HepG2 (cell line): ENCODE measurements around the gene GRM8. TPM values are rescaled to one million over a fixed set of nuclear protein-coding genes. Genes with fewer than 3 reads are reported as not detected.

Source experiments
- ATAC-seq: fragments of 200-7000 bp; cut with Tn5 transposase; 3 replicates; pipeline ENCODE4 v1.9.1; 2020; ENCODE audit warnings: mild to moderate bottlenecking, moderate library complexity
- BruUV-seq: library from RNA; stranded (reverse); fragments of 400-500 nt; replicated peaks from 2 replicates; lab custom pipeline; 2021; lab: Mats Ljungman, UMichigan
- CTCF ChIA-PET: fragments of 300-600 bp; formaldehyde crosslinking; extraction: SDS; loops from one replicate; lab custom pipeline; 2021; ENCODE audit warnings: low total read pairs, inconsistent platforms, low intra/inter-chr PET ratio; lab: Yijun Ruan, JAX
- POLR2A ChIA-PET: fragments of 350-600 bp; sonication (Branson Sonifier 250); formaldehyde crosslinking; loops from one replicate; lab custom pipeline; 2020; ENCODE audit warnings: antibody characterized with exemption, inconsistent platforms; lab: Yijun Ruan, JAX
- DNase-seq: peaks from one replicate; pipeline ENCODE4 v3.0.0-alpha.2; 2015; ENCODE audit warnings: low spot score
- FAIRE-seq: peaks from 3 replicates; lab custom pipeline; 2011; peaks lifted over from hg19 to GRCh38; lab: Jason Lieb, UNC
- H2AFZ ChIP-seq: one replicate; pipeline ENCODE4 v1.6.1; 2011; ENCODE audit warnings: low read length, inconsistent platforms
- H3K27ac ChIP-seq: fragments of 300-600 bp; 3 replicates; pipeline ENCODE4 v1.8.0; 2011; ENCODE audit warnings: mixed run types, mild to moderate bottlenecking, mixed read lengths, low read length, inconsistent platforms; ENCODE audit not compliant: insufficient read depth; ENCODE audit errors: extremely low read length
- H3K27me3 ChIP-seq, 2 experiments: fragments of 200-600 bp in 1 of 2; 2 replicates in 1 of 2; 3 replicates in 1 of 2; pipeline versions ENCODE4 v1.6.0 to v1.8.0; 2011; ENCODE audit warnings: low read length in 2 of 2, mild to moderate bottlenecking in 2 of 2, moderate library complexity in 2 of 2, inconsistent platforms in 1 of 2; ENCODE audit not compliant: insufficient read depth in 2 of 2, control insufficient read depth in 1 of 2
- H3K36me3 ChIP-seq, 2 experiments: fragments of 200-600 bp in 1 of 2; replicated peaks in 1 of 2; 2 replicates in 1 of 2; 3 replicates in 1 of 2; pipeline versions ENCODE4 v1.5.1 to v1.8.0; 2011; ENCODE audit warnings: low read length in 2 of 2, inconsistent platforms in 1 of 2; ENCODE audit not compliant: insufficient read depth in 2 of 2, control insufficient read depth in 1 of 2
- H3K4me1 ChIP-seq: 2 replicates; pipeline ENCODE4 v1.5.1; 2012; ENCODE audit warnings: low read length, inconsistent platforms; ENCODE audit not compliant: insufficient read depth
- H3K4me2 ChIP-seq: 2 replicates; pipeline ENCODE4 v1.6.0; 2011; ENCODE audit warnings: low read depth, low read length, inconsistent platforms
- H3K4me3 ChIP-seq, 3 experiments: fragments of 200-600 bp in 1 of 3; sonication (generic), shearing (Covaris generic) in 1 of 3; replicated peaks in 1 of 3; 2 replicates each; pipeline ENCODE4 v1.5.1; 2011 to 2016; ENCODE audit warnings: low read length in 3 of 3, inconsistent platforms in 2 of 3, low read depth in 2 of 3, mild to moderate bottlenecking in 2 of 3, control low read depth in 1 of 3, mixed read lengths in 1 of 3; ENCODE audit not compliant: insufficient read depth in 1 of 3
- H3K79me2 ChIP-seq: one replicate; pipeline ENCODE4 v1.6.1; 2011; ENCODE audit warnings: low read length, inconsistent platforms; ENCODE audit not compliant: insufficient read depth
- H3K9ac ChIP-seq: 2 replicates; pipeline ENCODE4 v1.6.0; 2011; ENCODE audit warnings: mild to moderate bottlenecking, low read depth, low read length, inconsistent platforms; ENCODE audit not compliant: insufficient read depth
- H3K9me3 ChIP-seq: 2 replicates; pipeline ENCODE4 v1.5.1; 2012; ENCODE audit warnings: mild to moderate bottlenecking, low read length
- H4K20me1 ChIP-seq: 2 replicates; pipeline ENCODE4 v1.6.0; 2011; ENCODE audit warnings: inconsistent platforms, mild to moderate bottlenecking, low read length, moderate library complexity; ENCODE audit not compliant: insufficient read depth
- HNF1A ChIP-seq, 2 experiments: sonication (generic) in 1 of 2; formaldehyde crosslinking in 1 of 2; IDR thresholded peaks; 2 replicates each; pipeline versions ENCODE4 v1.4.0 to v1.6.1; 2016 to 2020; ENCODE audit warnings: borderline replicate concordance in 1 of 2, low read depth in 1 of 2, mild to moderate bottlenecking in 1 of 2, missing genetic modification reagents in 1 of 2
- REPIN1 ChIP-seq: sonication (generic); formaldehyde crosslinking; IDR thresholded peaks from 2 replicates; pipeline ENCODE4 v1.8.0; 2022; ENCODE audit warnings: missing genetic modification reagents, low read depth, mild to moderate bottlenecking, borderline replicate concordance
- ZNF101 ChIP-seq: sonication (generic); formaldehyde crosslinking; IDR thresholded peaks from 2 replicates; pipeline ENCODE4 v1.4.0; 2020; ENCODE audit warnings: mild to moderate bottlenecking, low read depth, missing genetic modification reagents, borderline replicate concordance
- ZNF766 ChIP-seq: sonication (generic); formaldehyde crosslinking; IDR thresholded peaks from 2 replicates; pipeline ENCODE4 v1.5.0; 2020; ENCODE audit warnings: missing genetic modification reagents, borderline replicate concordance
- ZNF781 ChIP-seq: sonication (generic); formaldehyde crosslinking; IDR thresholded peaks from 2 replicates; pipeline ENCODE4 v1.5.1; 2020; ENCODE audit warnings: borderline replicate concordance, mild to moderate bottlenecking, missing genetic modification reagents; ENCODE audit errors: not compliant biosample characterization
- ZSCAN30 ChIP-seq: sonication (generic); formaldehyde crosslinking; IDR thresholded peaks from 2 replicates; pipeline ENCODE4 v1.5.0; 2020; ENCODE audit warnings: mild to moderate bottlenecking, missing genetic modification reagents
- WGBS: methylation state at CpG from one replicate; pipeline ENCODE4 v1.1.6; 2017; ENCODE audit warnings: low lambda C conversion rate; 5-methylcytosine and 5-hydroxymethylcytosine counted together
- in situ Hi-C: cut with HindIII; loops from 2 replicates; pipeline ENCODE4 v1.10.0; 2017; ENCODE audit warnings: low pct_unique_long_range_greater_than_20kb; ENCODE audit not compliant: extremely low pct_ligation_motif_present
- intact Hi-C: fragments of 100-400 bp; cut with micrococcal nuclease; formaldehyde crosslinking; loops from one replicate; pipeline ENCODE4 v1.10.0; 2022; ENCODE audit not compliant: unreplicated experiment
- polyA plus RNA-seq, 8 experiments: library from polyadenylated mRNA; depleted of rRNA in 3 of 8; stranded (reverse) in 7 of 8; unstranded in 1 of 8; fragments of >200 nt; fragmentation: Illumina TruSeq in 4 of 8; extraction: Trizol in 4 of 8; gene quantifications; 2 replicates each; pipeline versions ENCODE4 v1.2.1 to v1.2.3, GENCODE V29; 2011 to 2016; ENCODE audit warnings: low read depth in 4 of 8, missing spikeins in 1 of 8, mixed read lengths in 1 of 8; ENCODE audit not compliant: insufficient read depth in 1 of 8
- total RNA-seq, 5 experiments: library from RNA; depleted of rRNA; stranded (reverse); fragments of >200 nt; fragmentation: Illumina TruSeq; extraction: Trizol; gene quantifications; 2 replicates each; pipeline ENCODE4 v1.2.3, GENCODE V29; 2016; ENCODE audit warnings: low read depth in 1 of 5
- TF ChIP-seq, protein P1 (sequence below): sonication (generic); formaldehyde crosslinking; IDR thresholded peaks from 2 replicates; pipeline ENCODE4 v1.8.0; 2022; ENCODE audit warnings: missing genetic modification reagents, mild to moderate bottlenecking, inconsistent platforms, borderline replicate concordance

The GRM8 gene
- total and polyA plus RNA-seq, 2 of the 13 experiments (the other 11 are each of a cell fraction or from before 2014, with no cell fraction given), result not detected

DNA sequence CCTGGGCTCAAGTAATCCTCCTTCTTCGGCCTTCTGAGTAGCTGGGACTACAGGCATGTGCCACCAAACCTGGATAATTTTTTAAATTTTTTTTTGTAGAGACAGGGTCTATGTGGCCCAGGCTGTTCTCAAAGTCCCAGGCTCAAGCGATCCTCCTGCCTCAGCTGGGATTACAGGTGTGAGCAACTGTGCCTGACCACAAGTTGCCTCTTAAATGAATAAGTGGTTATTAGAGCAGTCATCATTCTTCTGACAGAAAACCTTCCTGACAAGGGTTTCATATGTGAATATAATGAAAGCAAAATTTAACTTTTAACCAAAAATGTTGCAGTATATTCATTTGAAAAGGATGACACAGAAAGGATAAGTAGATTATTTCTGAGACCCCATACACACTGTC is 532.5 kb downstream of the GRM8 start:
- Histone ChIP-seq H3K4me1 (no peaks in the 10 kb centered on the region), H3K4me3 (no peak overlapping the region), H3K9ac (no peak overlapping the region), H3K36me3 (no peaks in the 10 kb centered on the region), H3K4me2 (no peak overlapping the region), H2AFZ (no peak overlapping the region), H3K9me3 (no peaks in the 10 kb centered on the region), H3K79me2 (no peaks in the 10 kb centered on the region), H3K27ac (no peak overlapping the region), H4K20me1 (no peaks in the 10 kb centered on the region), H3K27me3 (no peaks in the 10 kb centered on the region)
- DNase-seq, result no peak
- BruUV-seq, result no TSS peak
- FAIRE-seq, result no peak
- POLR2A ChIA-PET, result no interaction called here
- no peak for TF ChIP-seq HNF1A (IDR thresholded peaks at IDR 0.05; ENCODE audit: low read depth)
- TF ChIP-seq HNF1A (CRISPR knock-in tag; IDR thresholded peaks at IDR 0.05; ENCODE audit: borderline replicate concordance), result no peak
- no peak for TF ChIP-seq REPIN1 (CRISPR knock-in tag)
- intact Hi-C loops, result no loop called here
- ATAC-seq, result no peak
- CTCF ChIA-PET, result no interaction called here
- in situ Hi-C loops, result no loop called here
- 3% methylated on average over 2 of the region's 2 CpGs for WGBS

DNA sequence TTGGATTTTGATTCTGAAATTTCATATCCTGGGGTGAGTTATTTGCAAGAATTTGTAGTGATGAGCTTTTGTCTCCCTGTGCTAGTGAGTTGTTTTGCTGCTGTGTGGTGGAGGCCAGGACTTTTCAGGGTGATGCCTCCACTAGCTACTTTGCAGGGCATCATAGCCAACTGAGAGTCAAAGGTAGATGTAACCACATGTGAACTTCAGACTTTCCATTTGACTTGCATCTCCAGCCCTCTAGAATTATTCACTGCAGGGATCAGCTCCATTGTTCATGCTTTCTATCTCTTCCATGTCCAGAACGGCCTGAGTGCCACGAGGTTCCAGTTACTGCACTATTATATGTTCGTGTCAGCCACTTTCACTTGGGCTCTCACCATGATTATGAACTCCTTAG is 534.3 kb downstream of the GRM8 start:
- intact Hi-C loops (no loop called here), in situ Hi-C loops (no loop called here)
- no peak for FAIRE-seq
- Histone ChIP-seq H3K4me1 (no peaks in the 10 kb centered on the region), H2AFZ (no peak overlapping the region), H3K27me3 (no peaks in the 10 kb centered on the region), H3K9me3 (no peaks in the 10 kb centered on the region), H3K36me3 (no peaks in the 10 kb centered on the region), H3K27ac (no peak overlapping the region), H3K4me2 (no peak overlapping the region), H4K20me1 (no peaks in the 10 kb centered on the region), H3K4me3 (no peak overlapping the region), H3K9ac (no peak overlapping the region), H3K79me2 (no peaks in the 10 kb centered on the region)
- ATAC-seq, result no peak
- no peak for DNase-seq
- no TSS peak for BruUV-seq
- ChIA-PET POLR2A (no interaction called here), CTCF (no interaction called here)
- WGBS, result 0% methylated on average over 3 of the region's 3 CpGs
- TF ChIP-seq ZNF781 (no peak), ZSCAN30 (CRISPR knock-in tag) (no peak), ZNF766 (no peak), ZNF101 (no peak)
- TF ChIP-seq, protein P1, sequence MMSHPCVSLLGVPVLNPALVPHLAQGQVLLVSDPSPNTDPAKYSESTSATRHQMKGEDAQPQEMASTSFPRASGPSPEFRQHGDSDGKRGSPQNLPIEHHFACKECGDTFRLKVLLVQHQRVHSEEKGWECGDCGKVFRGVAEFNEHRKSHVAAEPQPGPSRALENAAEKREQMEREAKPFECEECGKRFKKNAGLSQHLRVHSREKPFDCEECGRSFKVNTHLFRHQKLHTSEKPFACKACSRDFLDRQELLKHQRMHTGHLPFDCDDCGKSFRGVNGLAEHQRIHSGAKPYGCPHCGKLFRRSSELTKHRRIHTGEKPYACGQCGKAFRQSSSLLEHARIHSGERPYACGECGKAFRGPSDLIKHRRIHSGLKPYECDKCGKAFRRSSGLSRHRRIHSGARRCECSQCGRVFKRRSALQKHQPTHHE (CRISPR knock-in tag), result no peak
